HepG2 (cell line): ENCODE results near the gene NGRN. TPM values are rescaled to one million over a fixed set of nuclear protein-coding genes. Genes with fewer than 3 reads are reported as not detected.

ENCODE experiments used
- ATF7-NPFF ChIP-seq: sonication (generic); formaldehyde crosslinking; IDR thresholded peaks from 2 replicates; pipeline ENCODE4 v1.8.1; 2023; ENCODE audit warnings: mild to moderate bottlenecking, low read depth, missing genetic modification reagents, moderate library complexity
- E2F5 ChIP-seq: sonication (generic); formaldehyde crosslinking; conservative IDR thresholded peaks from 2 replicates; pipeline ENCODE4 v1.4.0; 2020; ENCODE audit warnings: missing genetic modification reagents
- ERF ChIP-seq: IDR thresholded peaks from 2 replicates; pipeline ENCODE4 v1.6.1; 2018; ENCODE audit warnings: missing biosample characterization, missing genetic modification reagents
- FOXM1 ChIP-seq: sonication (generic); formaldehyde crosslinking; IDR thresholded peaks from 2 replicates; pipeline ENCODE4 v1.5.0; 2020; ENCODE audit warnings: missing genetic modification reagents
- GABPA ChIP-seq, 2 experiments: IDR thresholded peaks; 2 replicates each; pipeline ENCODE4 v1.6.1; 2011 to 2016; ENCODE audit warnings: low read depth in 2 of 2, low read length in 1 of 2, missing biosample characterization in 1 of 2, missing genetic modification characterization in 1 of 2
- GFI1 ChIP-seq: sonication (generic); formaldehyde crosslinking; IDR thresholded peaks from 2 replicates; pipeline ENCODE4 v1.5.0; 2020; ENCODE audit warnings: missing genetic modification reagents, mild to moderate bottlenecking, borderline replicate concordance
- IKZF5 ChIP-seq: IDR thresholded peaks from 2 replicates; pipeline ENCODE4 v1.6.1; 2018; ENCODE audit warnings: missing genetic modification reagents, mild to moderate bottlenecking, missing compliant biosample characterization
- MBNL3 ChIP-seq: fragments of 250-450 bp; sonication (Bioruptor Pico); conservative IDR thresholded peaks from 2 replicates; pipeline ENCODE4 v1.8.0; 2022; ENCODE audit warnings: mild to moderate bottlenecking, inconsistent platforms
- MED1 ChIP-seq: sonication (generic); formaldehyde crosslinking; IDR thresholded peaks from 2 replicates; pipeline ENCODE4 v1.4.0; 2020; ENCODE audit warnings: missing genetic modification reagents
- MZF1 ChIP-seq: sonication (generic); formaldehyde crosslinking; IDR thresholded peaks from 2 replicates; pipeline ENCODE4 v1.8.1; 2023; ENCODE audit warnings: mild to moderate bottlenecking, missing genetic modification reagents, borderline replicate concordance
- SIX1 ChIP-seq: sonication (generic); formaldehyde crosslinking; IDR thresholded peaks from 2 replicates; pipeline ENCODE4 v1.4.0; 2020; ENCODE audit warnings: missing genetic modification reagents, borderline replicate concordance
- SP1 ChIP-seq, 2 experiments: fragments of 450-650 bp in 1 of 2; sonication (generic) in 1 of 2; formaldehyde crosslinking in 1 of 2; IDR thresholded peaks; 2 replicates each; pipeline versions ENCODE4 v1.4.0 to v1.6.1; 2016 to 2020; ENCODE audit warnings: missing genetic modification reagents in 1 of 2
- SYNCRIP ChIP-seq: fragments of 200-400 bp; formaldehyde crosslinking; IDR thresholded peaks from 2 replicates; pipeline ENCODE4 v1.6.1; 2018; ENCODE audit warnings: mild to moderate bottlenecking, low read depth, low read length; ENCODE audit not compliant: insufficient read depth
- ZMYM4 ChIP-seq: sonication (generic); formaldehyde crosslinking; IDR thresholded peaks from 2 replicates; pipeline ENCODE4 v1.8.1; 2023; ENCODE audit warnings: mild to moderate bottlenecking, missing genetic modification reagents
- ZNF207 ChIP-seq: fragments of 450-650 bp; IDR thresholded peaks from 2 replicates; pipeline ENCODE4 v1.6.1; 2016; ENCODE audit warnings: antibody characterized with exemption, borderline replicate concordance
- ZNF264 ChIP-seq: sonication (generic); formaldehyde crosslinking; IDR thresholded peaks from 2 replicates; pipeline ENCODE4 v1.4.0; 2020; ENCODE audit warnings: missing genetic modification reagents
- ZNF512B ChIP-seq: sonication (generic); formaldehyde crosslinking; IDR thresholded peaks from 2 replicates; pipeline ENCODE4 v1.5.1; 2020; ENCODE audit warnings: missing genetic modification reagents, mild to moderate bottlenecking, borderline replicate concordance
- ZNF674 ChIP-seq: sonication (generic); formaldehyde crosslinking; IDR thresholded peaks from 2 replicates; pipeline ENCODE4 v1.5.0; 2020; ENCODE audit warnings: low read depth, mild to moderate bottlenecking, missing genetic modification reagents
- ZNF776 ChIP-seq: sonication (generic); formaldehyde crosslinking; IDR thresholded peaks from 2 replicates; pipeline ENCODE4 v1.4.0; 2020; ENCODE audit warnings: mild to moderate bottlenecking, missing genetic modification reagents
- ZNF784 ChIP-seq: sonication (generic); formaldehyde crosslinking; IDR thresholded peaks from 2 replicates; pipeline ENCODE4 v1.5.1; 2020; ENCODE audit warnings: missing genetic modification reagents, mild to moderate bottlenecking, borderline replicate concordance
- ZNF790 ChIP-seq: sonication (generic); formaldehyde crosslinking; IDR thresholded peaks from 2 replicates; pipeline ENCODE4 v1.8.0; 2022; ENCODE audit warnings: missing genetic modification reagents, mild to moderate bottlenecking, borderline replicate concordance
- polyA plus RNA-seq, 8 experiments: library from polyadenylated mRNA; depleted of rRNA in 3 of 8; stranded (reverse) in 7 of 8; unstranded in 1 of 8; fragments of >200 nt; fragmentation: Illumina TruSeq in 4 of 8; extraction: Trizol in 4 of 8; gene quantifications; 2 replicates each; pipeline versions ENCODE4 v1.2.1 to v1.2.3, GENCODE V29; 2011 to 2016; ENCODE audit warnings: low read depth in 4 of 8, missing spikeins in 1 of 8, mixed read lengths in 1 of 8; ENCODE audit not compliant: insufficient read depth in 1 of 8
- total RNA-seq, 5 experiments: library from RNA; depleted of rRNA; stranded (reverse); fragments of >200 nt; fragmentation: Illumina TruSeq; extraction: Trizol; gene quantifications; 2 replicates each; pipeline ENCODE4 v1.2.3, GENCODE V29; 2016; ENCODE audit warnings: low read depth in 1 of 5
- TF ChIP-seq, protein P1 (sequence below): sonication (generic); formaldehyde crosslinking; IDR thresholded peaks from 2 replicates; pipeline ENCODE4 v1.9.0; 2021; ENCODE audit warnings: missing genetic modification reagents, mild to moderate bottlenecking, borderline replicate concordance

Gene NGRN
- total and polyA plus RNA-seq, 2 of the 13 experiments (the other 11 are each of a cell fraction or from before 2014, with no cell fraction given), result 39.8 to 63.7 TPM

DNA sequence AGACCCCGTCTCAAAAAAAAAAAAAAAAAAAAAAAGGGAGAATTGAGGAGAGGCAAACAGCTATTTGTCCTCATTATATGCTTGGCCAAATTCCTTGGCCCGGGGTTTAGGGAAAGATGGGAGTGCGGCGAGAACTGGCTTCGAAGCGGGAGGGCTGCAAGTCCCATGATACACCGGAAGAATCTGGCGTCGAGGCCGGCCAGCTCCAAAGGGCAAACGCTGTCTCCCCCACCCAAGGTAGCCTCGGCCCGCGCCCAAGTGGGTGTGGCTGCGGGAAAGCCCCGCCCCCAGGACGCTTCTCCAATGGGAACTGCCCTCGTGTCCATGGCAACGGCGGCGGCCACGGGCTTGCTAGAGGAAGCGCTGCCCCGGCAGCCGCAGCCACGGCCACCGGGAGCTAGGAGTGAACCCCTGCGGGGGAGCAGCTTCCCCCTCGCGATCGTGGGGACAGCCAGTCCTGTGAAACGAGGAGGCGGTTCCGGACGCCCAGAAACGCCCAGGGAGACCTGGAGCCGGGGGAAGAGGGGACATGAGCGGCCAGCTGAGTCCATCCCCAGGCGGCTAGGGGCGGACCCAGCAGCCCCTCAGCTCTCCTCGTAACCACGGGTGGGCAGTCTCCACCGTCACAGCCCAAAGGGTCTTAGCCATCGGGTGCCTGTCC lies 16.1 kb upstream of the NGRN start, which contains the start of gene TTLL13 (continued):
- peak; percentile 76 for TF ChIP-seq IKZF5 (CRISPR knock-in tag)
- TF ChIP-seq ZNF512B, result no peak
- TF ChIP-seq MED1 (CRISPR knock-in tag), result peak; percentile 39; the same call in 1 of the 2 replicates
- TF ChIP-seq SP1 (IDR thresholded peaks at IDR 0.05), result no peak
- peak; percentile 80 for TF ChIP-seq SP1 (CRISPR knock-in tag; IDR thresholded peaks at IDR 0.05)
- TF ChIP-seq ZMYM4 (CRISPR knock-in tag), result peak; percentile 54
- TF ChIP-seq, protein P1, sequence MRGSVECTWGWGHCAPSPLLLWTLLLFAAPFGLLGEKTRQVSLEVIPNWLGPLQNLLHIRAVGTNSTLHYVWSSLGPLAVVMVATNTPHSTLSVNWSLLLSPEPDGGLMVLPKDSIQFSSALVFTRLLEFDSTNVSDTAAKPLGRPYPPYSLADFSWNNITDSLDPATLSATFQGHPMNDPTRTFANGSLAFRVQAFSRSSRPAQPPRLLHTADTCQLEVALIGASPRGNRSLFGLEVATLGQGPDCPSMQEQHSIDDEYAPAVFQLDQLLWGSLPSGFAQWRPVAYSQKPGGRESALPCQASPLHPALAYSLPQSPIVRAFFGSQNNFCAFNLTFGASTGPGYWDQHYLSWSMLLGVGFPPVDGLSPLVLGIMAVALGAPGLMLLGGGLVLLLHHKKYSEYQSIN (CRISPR knock-in tag), result no peak
- no peak; the same call in 1 of the 2 replicates for TF ChIP-seq MZF1
- no peak for TF ChIP-seq E2F5 (CRISPR knock-in tag)
- no peak for TF ChIP-seq ZNF264
- TF ChIP-seq GFI1 (CRISPR knock-in tag), result no peak
- TF ChIP-seq ZNF784 (CRISPR knock-in tag), result no peak
- TF ChIP-seq SYNCRIP, result no peak
- no peak for TF ChIP-seq ZNF790 (CRISPR knock-in tag)
- TF ChIP-seq ERF, result no peak
- TF ChIP-seq ZNF207, result no peak
- no peak for TF ChIP-seq FOXM1 (CRISPR knock-in tag)
- no peak for TF ChIP-seq ATF7-NPFF (CRISPR knock-in tag)
- no peak for TF ChIP-seq SIX1 (CRISPR knock-in tag)
- no peak for TF ChIP-seq GABPA (IDR thresholded peaks at IDR 0.05; ENCODE audit: low read depth, low read length)
- TF ChIP-seq GABPA (CRISPR knock-in tag; IDR thresholded peaks at IDR 0.05; ENCODE audit: low read depth), result peak; percentile 45; the same call in 1 of the 2 replicates
- TF ChIP-seq ZNF674 (CRISPR knock-in tag), result no peak
- no peak for TF ChIP-seq MBNL3 (CRISPR knock-in tag)
- TF ChIP-seq ZNF776, result peak; percentile 78; the same call in 1 of the 2 replicates
